Upper lobe of left lung (tissue), 6 donors: ENCODE data around the gene DCST2. TPM values are rescaled to one million over a fixed set of nuclear protein-coding genes. Genes with fewer than 3 reads are reported as not detected.

ENCODE experiments used
- ATAC-seq, 2 donors: fragments of 200-7000 bp; cut with Tn5 transposase; one replicate each; pipeline ENCODE4 v1.9.1; 2022; ENCODE audit warnings: mild to moderate bottlenecking in 2 of 2, moderate library complexity in 2 of 2; ENCODE audit not compliant: low FRiP score in 2 of 2
- DNase-seq, 2 donors: peaks; one replicate each; pipeline ENCODE4 v3.0.0-alpha.2; 2019 to 2020
- H3K27ac ChIP-seq, 4 donors: fragments of 200-600 bp; sonication (generic); one replicate each; pipeline ENCODE4 v1.5.1; 2016 to 2019
- H3K27me3 ChIP-seq, 4 donors: fragments of 200-600 bp; sonication (generic); one replicate each; pipeline ENCODE4 v1.5.1; 2017 to 2019
- H3K36me3 ChIP-seq, 4 donors: fragments of 200-600 bp; sonication (generic); one replicate each; pipeline ENCODE4 v1.5.1; 2016 to 2019
- H3K4me1 ChIP-seq, 4 donors: fragments of 200-600 bp; sonication (generic); one replicate each; pipeline ENCODE4 v1.5.1; 2018 to 2019
- H3K4me3 ChIP-seq, 4 donors: fragments of 200-600 bp; sonication (generic); one replicate each; pipeline ENCODE4 v1.5.1; 2017 to 2019; ENCODE audit warnings: mild to moderate bottlenecking in 2 of 4, moderate library complexity in 1 of 4
- H3K9me3 ChIP-seq, 4 donors: fragments of 200-600 bp; sonication (generic); one replicate each; pipeline ENCODE4 v1.5.1; 2018 to 2019
- CTCF ChIP-seq, 6 experiments: fragments of 450-650 bp in 4 of 6; fragments of 200-600 bp in 2 of 6; sonication (generic) in 2 of 6; IDR thresholded peaks; one replicate each; pipeline ENCODE4 v1.5.1; 2016 to 2019; ENCODE audit warnings: antibody characterized with exemption in 6 of 6
- EP300 ChIP-seq, 4 donors: sonication (generic); formaldehyde crosslinking; IDR thresholded peaks; one replicate each; pipeline ENCODE4 v1.5.1; 2017; ENCODE audit warnings: antibody characterized with exemption in 4 of 4, control low read depth in 2 of 4
- POLR2A ChIP-seq, 4 donors: fragments of 450-650 bp; IDR thresholded peaks; one replicate each; pipeline ENCODE4 v1.5.1; 2016 to 2017; ENCODE audit warnings: antibody characterized with exemption in 4 of 4, mild to moderate bottlenecking in 2 of 4
- POLR2AphosphoS5 ChIP-seq, 2 donors: sonication (generic); formaldehyde crosslinking; IDR thresholded peaks; one replicate each; pipeline ENCODE4 v1.5.1; 2017; ENCODE audit warnings: antibody characterized with exemption in 2 of 2
- WGBS, 2 donors: methylation state at CpG; one replicate each; pipeline ENCODE4 v1.1.5; 2017 to 2018; 5-methylcytosine and 5-hydroxymethylcytosine counted together
- total RNA-seq, 6 donors: library from RNA; depleted of rRNA in 4 of 6; stranded (reverse); fragments of >200 nt in 4 of 6; gene quantifications; one replicate each; pipeline versions ENCODE4 v1.1.0 to v1.2.1, GENCODE V29; 2016 to 2021
- donor health status: DM: no; HTN: no; CAD: no; lungs with moderate emphysema.
- donor health status: DM: no; HTN: yes; CAD: no; lungs with severe emphysema.

Gene DCST2
- total RNA-seq, 6 donors from 2014 or later: 0.49 to 2.1 (median 1.1) TPM

DNA sequence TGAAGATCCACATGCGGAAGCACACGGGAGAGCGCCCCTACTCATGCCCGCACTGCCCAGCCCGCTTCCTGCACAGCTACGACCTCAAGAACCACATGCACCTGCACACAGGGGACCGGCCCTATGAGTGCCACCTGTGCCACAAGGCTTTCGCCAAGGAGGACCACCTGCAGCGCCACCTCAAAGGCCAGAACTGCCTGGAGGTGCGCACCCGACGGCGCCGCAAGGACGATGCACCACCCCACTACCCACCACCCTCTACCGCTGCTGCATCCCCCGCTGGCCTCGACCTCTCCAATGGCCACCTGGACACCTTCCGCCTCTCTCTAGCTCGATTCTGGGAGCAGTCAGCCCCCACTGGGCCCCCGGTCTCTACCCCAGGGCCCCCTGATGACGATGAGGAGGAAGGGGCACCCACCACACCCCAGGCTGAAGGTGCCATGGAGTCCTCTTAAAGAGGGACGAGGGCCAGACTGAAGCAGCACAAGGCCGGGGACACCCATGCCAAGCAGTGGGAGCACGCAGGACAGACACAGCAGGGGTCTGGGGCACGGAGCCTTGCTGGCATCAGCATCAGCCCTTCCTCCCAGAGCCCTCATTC, 17.2 kb downstream of the DCST2 start:
- H3K4me1 ChIP-seq: peaks cover 55 to 62% (median 57%) of the 10 kb centered on the region in 4 donors
- WGBS, 2 donors: 86 to 98% methylated on average over 18 to 26 of the region's 26 CpGs
- TF ChIP-seq POLR2AphosphoS5 (IDR thresholded peaks at IDR 0.05) (no peak), POLR2A (IDR thresholded peaks at IDR 0.05) (no peak), CTCF (IDR thresholded peaks at IDR 0.05) (no peak), EP300 (IDR thresholded peaks at IDR 0.05) (no peak)
- H3K4me3 ChIP-seq: no peak overlapping the region
- H3K36me3 ChIP-seq: peaks cover 4 to 29% (median 23%) of the 10 kb centered on the region in 4 donors
- H3K9me3 ChIP-seq: no peaks in the 10 kb centered on the region
- H3K27ac ChIP-seq: peak overlapping the region; percentile 74 to 88 (median 85)
- ATAC-seq (no peak), DNase-seq (peak in 1 of 2 donors; percentile 79)
- no peaks in the 10 kb centered on the region for H3K27me3 ChIP-seq

DNA sequence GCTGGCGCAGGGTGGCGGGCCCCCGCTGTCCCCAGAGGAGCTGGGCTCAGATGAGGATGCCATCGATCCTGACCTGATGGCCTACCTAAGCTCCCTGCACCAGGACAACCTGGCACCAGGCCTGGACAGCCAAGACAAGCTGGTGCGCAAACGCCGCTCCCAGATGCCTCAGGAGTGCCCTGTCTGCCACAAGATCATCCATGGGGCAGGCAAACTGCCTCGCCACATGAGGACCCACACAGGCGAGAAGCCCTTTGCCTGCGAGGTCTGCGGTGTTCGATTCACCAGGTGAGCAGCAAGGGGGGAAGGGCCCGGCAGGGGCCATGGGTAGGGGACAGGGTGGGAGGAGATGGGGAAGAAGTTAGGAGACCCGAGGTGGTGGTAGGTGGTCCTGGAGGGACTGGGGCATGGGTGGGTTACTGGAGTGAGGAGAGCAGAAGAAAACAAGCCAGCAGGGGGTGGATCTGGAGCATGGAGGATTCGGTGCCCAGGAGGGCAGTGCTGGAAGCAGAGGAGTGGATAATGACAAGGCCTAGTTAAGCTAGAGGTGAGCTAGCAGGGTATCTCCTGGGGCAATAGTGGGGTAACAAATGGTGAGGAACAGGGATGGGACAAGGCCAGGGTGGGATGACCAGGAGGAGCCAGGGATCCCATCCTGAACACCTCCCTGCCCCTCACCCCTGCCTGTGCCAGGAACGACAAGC, 17.9 kb downstream of the DCST2 start:
- Histone ChIP-seq H3K27ac (peak overlapping the region in 3 of 4 donors; percentile 85 to 88 (median 85)), H3K36me3 (peaks cover 4 to 35% (median 26%) of the 10 kb centered on the region in 4 donors), H3K27me3 (no peaks in the 10 kb centered on the region), H3K9me3 (no peaks in the 10 kb centered on the region), H3K4me1 (peaks cover 61 to 68% (median 64%) of the 10 kb centered on the region in 4 donors), H3K4me3 (no peak overlapping the region)
- DNase-seq: no peak
- no peak for ATAC-seq
- 85 to 92% methylated on average over 11 to 15 of the region's 16 CpGs for WGBS, 2 donors
- TF ChIP-seq POLR2AphosphoS5 (IDR thresholded peaks at IDR 0.05): no peak
- TF ChIP-seq CTCF (IDR thresholded peaks at IDR 0.05): no peak
- no peak for TF ChIP-seq POLR2A (IDR thresholded peaks at IDR 0.05)
- TF ChIP-seq EP300 (IDR thresholded peaks at IDR 0.05): no peak

- peaks cover 67 to 76% (median 71%) of the 10 kb centered on the region in 4 donors for H3K4me1 ChIP-seq
- TF ChIP-seq POLR2AphosphoS5 (IDR thresholded peaks at IDR 0.05) (no peak), CTCF (IDR thresholded peaks at IDR 0.05) (no peak)
- 88 to 94% methylated on average over 9 to 30 of the region's 31 CpGs for WGBS, 2 donors
Measured at GRCh38 chr1:155014709-155015508, 18.7 kb downstream of the DCST2 start.

GRCh38 chr1:155013632-155014031, 19.9 kb downstream of the DCST2 start:
- no peak for ATAC-seq
- Histone ChIP-seq H3K4me1 (peaks cover 61 to 85% (median 77%) of the 10 kb centered on the region in 4 donors), H3K27me3 (no peaks in the 10 kb centered on the region), H3K4me3 (no peak overlapping the region), H3K36me3 (peaks cover 4 to 37% (median 27%) of the 10 kb centered on the region in 4 donors), H3K9me3 (no peaks in the 10 kb centered on the region), H3K27ac (peak overlapping the region in 3 of 4 donors; percentile 96 to 100 (median 96))
- DNase-seq: no peak
- TF ChIP-seq CTCF (IDR thresholded peaks at IDR 0.05) (no peak), POLR2AphosphoS5 (IDR thresholded peaks at IDR 0.05) (no peak), POLR2A (IDR thresholded peaks at IDR 0.05) (no peak)
- 21 to 39% methylated on average over 6 to 7 of the region's 8 CpGs for whole genome bisulfite sequencing, 2 donors

More at GRCh38 chr1:155014709-155015508, 18.7 kb downstream of the DCST2 start:
- ATAC-seq (no peak), DNase-seq (peak in 1 of 2 donors; percentile 79)
- Histone ChIP-seq H3K4me3 (no peak overlapping the region), H3K9me3 (no peaks in the 10 kb centered on the region), H3K27ac (peak overlapping the region in 2 of 4 donors; percentile 8 to 96), H3K36me3 (peaks cover 4 to 37% (median 27%) of the 10 kb centered on the region in 4 donors), H3K27me3 (no peaks in the 10 kb centered on the region)
